22Rv1 (cell line): ENCODE measurements around the gene SLC9A7.
A peak's percentile ranks its signal among the peaks of the same experiment; 100 is the strongest.

Source experiments
- H3K27ac ChIP-seq: fragments of 450-650 bp; 2 replicates; pipeline ENCODE4 v1.5.1; 2017
- CTCF ChIP-seq: fragments of 450-650 bp; IDR thresholded peaks from 2 replicates; pipeline ENCODE4 v1.5.1; 2017; ENCODE audit warnings: mild to moderate bottlenecking
- ZFX ChIP-seq: fragments of 450-650 bp; IDR thresholded peaks from 2 replicates; pipeline ENCODE4 v1.6.1; 2017; ENCODE audit warnings: antibody characterized with exemption, borderline replicate concordance

SLC9A7 gene

GRCh38 chrX:46649421-46650260 lies 109.3 kb downstream of the SLC9A7 start:
- no peak overlapping the region for H3K27ac ChIP-seq
- no peak for TF ChIP-seq ZFX
- no peak for TF ChIP-seq CTCF

- TF ChIP-seq CTCF (no peak), ZFX (no peak)
- H3K27ac ChIP-seq = no peak overlapping the region
Observed at GRCh38 chrX:46648660-46649059, 110.3 kb downstream of the SLC9A7 start.

GRCh38 chrX:46647251-46647650 lies 111.7 kb downstream of the SLC9A7 start:
- TF ChIP-seq ZFX = no peak
- TF ChIP-seq CTCF = no peak
- H3K27ac ChIP-seq = no peak overlapping the region

- no peak overlapping the region for H3K27ac ChIP-seq
- no peak for TF ChIP-seq CTCF
- TF ChIP-seq ZFX = no peak
Observed at GRCh38 chrX:46645614-46646013, 113.3 kb downstream of the SLC9A7 start.

GRCh38 chrX:46643636-46644035 lies 115.3 kb downstream of the SLC9A7 start:
- no peak for TF ChIP-seq ZFX

GRCh38 chrX:46642145-46642544 lies 116.8 kb downstream of the SLC9A7 start:
- no peak overlapping the region for H3K27ac ChIP-seq
- TF ChIP-seq ZFX (no peak), CTCF (peak; percentile 49)

More at GRCh38 chrX:46643636-46644035, 115.3 kb downstream of the SLC9A7 start:
- no peak overlapping the region for H3K27ac ChIP-seq

- TF ChIP-seq ZFX = no peak
- no peak for TF ChIP-seq CTCF
- H3K27ac ChIP-seq = no peak overlapping the region
Observed at GRCh38 chrX:46637938-46638337, 121.0 kb downstream of the SLC9A7 start.

- TF ChIP-seq CTCF (no peak), ZFX (no peak)
- H3K27ac ChIP-seq = no peak overlapping the region
Observed at GRCh38 chrX:46636223-46636622, 122.7 kb downstream of the SLC9A7 start.
